NCI-H510A (cell line): ENCODE results near the gene BAHCC1.

Experiments
- DNase-seq: peaks from one replicate; lab custom pipeline; 2025; lab: John Stamatoyannopoulos, UW

Gene BAHCC1

DNA sequence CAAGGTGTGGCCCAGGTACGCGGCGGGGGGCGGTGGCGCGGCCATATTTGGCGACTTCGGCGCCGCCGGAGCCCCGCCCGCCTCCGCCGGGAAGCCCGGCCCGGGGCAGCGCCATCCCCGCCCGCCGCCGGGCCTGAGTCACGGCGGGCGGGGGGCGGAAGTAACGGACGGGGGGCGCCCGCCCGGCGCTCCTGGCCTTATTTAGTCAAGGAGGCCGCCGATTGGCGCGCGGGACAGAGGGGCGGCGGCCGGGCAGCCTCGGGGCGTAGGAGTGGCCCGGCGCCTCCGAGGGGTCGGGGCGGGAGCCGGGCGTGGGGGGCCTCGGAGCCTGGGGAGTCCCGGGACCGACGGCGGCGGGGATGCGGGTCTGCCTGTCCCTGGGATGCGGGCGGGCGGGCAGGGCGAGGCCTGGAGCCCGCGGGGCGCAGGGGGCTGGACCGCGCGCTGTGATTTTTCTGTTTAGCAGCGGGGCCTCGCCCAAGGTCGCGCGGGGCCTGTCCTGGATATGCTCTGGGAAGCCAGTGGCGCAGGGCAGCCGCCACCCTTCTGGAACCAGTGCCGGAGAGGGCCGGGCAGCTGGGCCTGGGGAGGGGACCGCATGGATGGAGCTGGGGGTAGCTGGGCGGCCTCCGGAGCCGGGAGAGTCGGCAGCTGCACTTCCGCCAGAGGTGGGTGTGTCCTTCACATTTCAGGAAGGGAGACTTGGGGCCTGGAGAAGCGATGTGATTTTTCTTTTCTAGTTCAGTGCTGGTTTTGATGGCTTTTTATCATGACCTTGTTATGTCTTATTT lies 119.7 kb downstream of the BAHCC1 start:
- DNase-seq, result peak; percentile 75

DNA sequence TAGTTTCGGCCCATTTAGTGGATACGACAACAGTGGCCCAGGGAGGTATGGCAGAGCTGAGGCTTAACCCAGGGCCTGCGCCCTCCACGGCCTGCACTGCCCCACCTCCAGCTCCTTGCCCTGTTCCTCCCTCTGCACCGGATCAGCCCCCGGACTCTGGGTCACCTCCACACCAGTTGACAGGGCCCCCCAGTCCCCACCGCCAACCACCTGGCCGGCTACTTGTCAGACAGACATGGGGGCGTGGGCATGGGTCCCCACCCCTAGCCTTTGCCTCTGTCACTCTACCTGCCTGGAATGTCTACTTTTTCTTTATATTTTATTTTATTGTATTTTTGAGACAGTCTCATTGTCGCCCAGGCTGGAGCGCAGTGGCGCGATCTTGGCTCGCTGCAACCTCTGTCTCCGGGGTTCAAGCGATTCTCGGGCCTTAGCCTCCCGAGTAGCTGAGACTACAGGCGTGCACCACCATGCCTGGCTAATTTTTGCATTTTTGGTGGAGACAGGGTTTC lies 120.3 kb downstream of the BAHCC1 start:
- no peak for DNase-seq
